Activated CD8-positive, alpha-beta memory T cell treated with anti-CD3 and anti-CD28 coated beads, Interleukin-2, amount 10 ng/mL, durations not matched to agents 7 days and 5 days (primary cell): ENCODE results near the gene SCAMP1. TPM values are rescaled to one million over a fixed set of nuclear protein-coding genes. Genes with fewer than 3 reads are reported as not detected.
A peak's percentile ranks its signal among the peaks of the same experiment; 100 is the strongest.

ENCODE experiments used
- ATAC-seq: fragments of 150-1000 bp; cut with Tn5 transposase; one replicate; pipeline ENCODE4 v1.10.0; 2021; ENCODE audit warnings: moderate library complexity
- CTCF ChIA-PET: fragments of 350-600 bp; sonication (Branson Sonifier 250); formaldehyde crosslinking; loops from one replicate; lab custom pipeline; 2021; ENCODE audit warnings: antibody characterized with exemption; lab: Charles Lee
- DNase-seq: peaks from one replicate; pipeline ENCODE4 v3.0.0-alpha.2; 2020
- H3K27ac Mint-ChIP-seq: one replicate; pipeline ENCODE4 v1.8.0; 2021; ENCODE audit warnings: mild to moderate bottlenecking, mixed read lengths
- H3K27me3 Mint-ChIP-seq: one replicate; pipeline ENCODE4 v1.8.0; 2021; ENCODE audit warnings: mixed read lengths
- H3K36me3 Mint-ChIP-seq: one replicate; pipeline ENCODE4 v1.8.0; 2021; ENCODE audit warnings: mild to moderate bottlenecking, mixed read lengths
- H3K4me1 Mint-ChIP-seq: one replicate; pipeline ENCODE4 v1.8.0; 2021; ENCODE audit warnings: mixed read lengths
- H3K4me3 Mint-ChIP-seq: one replicate; pipeline ENCODE4 v1.8.0; 2021; ENCODE audit warnings: mild to moderate bottlenecking, moderate library complexity, mixed read lengths
- H3K9me3 Mint-ChIP-seq: one replicate; pipeline ENCODE4 v1.8.0; 2022; ENCODE audit warnings: low read depth, mixed read lengths
- total RNA-seq, 2 experiments: library from RNA; stranded (reverse); gene quantifications; one replicate each; pipeline ENCODE4 v1.2.3, GENCODE V29; 2021

Gene SCAMP1
- total RNA-seq = 10 to 100 TPM; 15.1 to 17.4 TPM

GRCh38 chr5:78359831-78360673 is at the start of gene SCAMP1:
Gene SCAMP1 (plus strand): TSS chr5:78360617. CDS start chr5:78360672, 55 bp downstream.
- peak; percentile 93 for DNase-seq
- peaks cover 25% of the 10 kb centered on the region for H3K4me1 Mint-ChIP-seq
- H3K4me3 Mint-ChIP-seq = peak within 1 kb of the TSS; percentile 85
- H3K36me3 Mint-ChIP-seq = peaks cover 16% of the 10 kb centered on the region
- peak; percentile 94 for ATAC-seq
- H3K9me3 Mint-ChIP-seq = no peaks in the 10 kb centered on the region
- H3K27me3 Mint-ChIP-seq = no peaks in the 10 kb centered on the region
- peak within 1 kb of the TSS; percentile 97 for H3K27ac Mint-ChIP-seq
- CTCF ChIA-PET = interaction anchor here (1.0 to 2.2 kb wide), 3 partner anchors 17 to 116 kb away, joined by 3 to 23 read pairs (median 3); partner anchors contain the start of gene AP3B1

GRCh38 chr5:78317515-78317914 is 42.9 kb upstream of the SCAMP1 start:
- Mint-ChIP-seq H3K9me3 (no peaks in the 10 kb centered on the region), H3K36me3 (no peaks in the 10 kb centered on the region), H3K4me3 (no peak overlapping the region), H3K27ac (no peak overlapping the region), H3K4me1 (no peaks in the 10 kb centered on the region), H3K27me3 (peaks cover 30% of the 10 kb centered on the region)
- DNase-seq = no peak
- CTCF ChIA-PET = no interaction called here
- ATAC-seq = no peak

GRCh38 chr5:78318337-78318736 is 42.1 kb upstream of the SCAMP1 start:
- H3K27me3 Mint-ChIP-seq = peaks cover 25% of the 10 kb centered on the region
- CTCF ChIA-PET = no interaction called here
- H3K27ac Mint-ChIP-seq = no peak overlapping the region
- H3K36me3 Mint-ChIP-seq = no peaks in the 10 kb centered on the region
- no peak for ATAC-seq
- no peaks in the 10 kb centered on the region for H3K9me3 Mint-ChIP-seq
- H3K4me1 Mint-ChIP-seq = no peaks in the 10 kb centered on the region
- DNase-seq = no peak
- no peak overlapping the region for H3K4me3 Mint-ChIP-seq

GRCh38 chr5:78320401-78320800 is 40.0 kb upstream of the SCAMP1 start:
- Mint-ChIP-seq H3K36me3 (no peaks in the 10 kb centered on the region), H3K9me3 (no peaks in the 10 kb centered on the region), H3K27me3 (peaks cover 17% of the 10 kb centered on the region), H3K27ac (no peak overlapping the region), H3K4me1 (no peaks in the 10 kb centered on the region), H3K4me3 (no peak overlapping the region)
- no peak for DNase-seq
- CTCF ChIA-PET = interaction anchor here (0.6 to 1.7 kb wide), 3 partner anchors 10 to 645 kb away, joined by 3 to 4 read pairs (median 3); no protein-coding TSS in a partner anchor
- ATAC-seq = no peak

DNA sequence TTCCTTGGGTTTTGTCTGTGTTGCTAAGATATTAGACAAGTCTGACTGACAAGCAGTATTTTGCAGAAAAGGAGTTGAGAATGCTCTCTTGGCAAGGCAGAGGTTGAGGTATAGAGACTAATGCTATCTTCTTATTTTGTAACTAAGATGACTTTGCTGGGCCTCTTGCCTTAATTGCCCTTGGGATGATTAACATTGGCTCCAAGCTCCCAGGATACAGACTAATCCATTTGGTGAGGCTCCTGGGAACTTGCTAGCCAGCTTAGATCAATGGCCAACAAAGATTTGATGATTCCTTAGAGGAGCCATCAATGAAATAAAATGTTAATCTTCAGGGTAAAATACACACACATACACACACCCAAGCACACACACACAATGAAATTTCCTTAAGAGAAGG is 37.2 kb upstream of the SCAMP1 start:
- Mint-ChIP-seq H3K27ac (no peak overlapping the region), H3K4me3 (no peak overlapping the region), H3K36me3 (no peaks in the 10 kb centered on the region), H3K4me1 (no peaks in the 10 kb centered on the region), H3K9me3 (no peaks in the 10 kb centered on the region), H3K27me3 (peaks cover 27% of the 10 kb centered on the region)
- DNase-seq = no peak
- no peak for ATAC-seq
- CTCF ChIA-PET = no interaction called here

DNA sequence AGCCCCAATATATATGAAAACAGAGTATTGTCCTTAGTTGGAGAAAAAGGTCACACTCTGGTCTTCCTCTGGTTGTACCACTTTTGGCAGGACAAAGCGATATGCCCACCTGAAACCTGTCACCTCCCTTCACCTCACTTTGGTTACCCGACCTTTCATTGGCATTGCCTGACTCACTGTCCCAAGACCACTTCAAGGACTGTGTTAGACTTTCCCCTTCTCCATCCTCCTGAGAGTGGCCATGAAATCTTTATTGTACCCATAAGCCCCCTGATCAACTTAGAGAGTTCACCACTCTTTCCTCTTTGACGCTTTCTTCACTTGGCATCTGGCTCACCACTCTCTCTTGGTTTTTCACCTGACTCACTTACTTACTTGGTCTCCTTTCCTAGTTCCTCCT is 33.5 kb upstream of the SCAMP1 start:
- Mint-ChIP-seq H3K27ac (no peak overlapping the region), H3K9me3 (no peaks in the 10 kb centered on the region), H3K27me3 (peaks cover 36% of the 10 kb centered on the region)

DNA sequence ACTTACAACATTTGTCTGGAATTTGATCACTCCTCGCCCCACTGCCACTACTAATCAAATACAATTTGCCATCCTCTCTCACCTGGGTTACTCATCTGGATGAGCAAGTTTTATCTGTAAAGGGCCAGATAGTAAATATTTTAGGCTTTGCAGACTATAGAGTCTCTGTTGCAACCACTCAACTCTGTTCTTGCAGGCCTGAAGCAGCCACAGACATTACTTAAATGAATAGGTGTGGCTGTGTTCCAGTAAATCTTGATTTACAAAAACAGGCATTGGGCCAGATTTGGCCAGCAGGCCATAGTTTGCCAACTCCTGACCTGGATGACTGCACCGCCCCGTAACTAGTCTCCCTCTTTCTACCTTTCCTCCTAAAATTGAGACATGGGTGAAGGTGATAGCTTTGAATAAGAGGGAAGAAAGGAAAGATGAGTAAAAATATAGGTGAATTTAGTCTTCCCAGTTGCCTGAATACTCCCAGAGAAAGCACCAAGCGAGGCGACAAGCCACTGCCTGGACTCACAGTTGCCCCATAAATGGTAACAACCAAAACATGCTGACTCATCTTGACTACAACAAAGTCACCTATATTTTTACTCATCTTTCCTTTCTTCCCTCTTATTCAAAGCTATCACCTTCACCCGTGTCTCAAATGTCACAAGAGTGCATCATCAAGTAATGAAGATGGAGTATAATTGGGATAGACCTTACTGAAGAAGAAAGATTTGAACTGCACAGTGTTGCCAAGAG is 32.5 kb upstream of the SCAMP1 start:
- H3K27me3 Mint-ChIP-seq = peaks cover 37% of the 10 kb centered on the region

More for the DNA sequence above, 33.5 kb upstream of the SCAMP1 start:
- CTCF ChIA-PET = no interaction called here
- DNase-seq (no peak), ATAC-seq (no peak)
- Mint-ChIP-seq H3K36me3 (no peaks in the 10 kb centered on the region), H3K4me1 (peaks cover 3% of the 10 kb centered on the region), H3K4me3 (no peak overlapping the region)

GRCh38 chr5:78328585-78329173 is 31.7 kb upstream of the SCAMP1 start:
- no peaks in the 10 kb centered on the region for H3K9me3 Mint-ChIP-seq
- ATAC-seq (no peak), DNase-seq (no peak)
- no peak overlapping the region for H3K27ac Mint-ChIP-seq
- peaks cover 3% of the 10 kb centered on the region for H3K4me1 Mint-ChIP-seq
- H3K27me3 Mint-ChIP-seq = peaks cover 37% of the 10 kb centered on the region
- CTCF ChIA-PET = no interaction called here
- H3K4me3 Mint-ChIP-seq = no peak overlapping the region
- H3K36me3 Mint-ChIP-seq = no peaks in the 10 kb centered on the region

More for the DNA sequence above, 32.5 kb upstream of the SCAMP1 start:
- no peak overlapping the region for H3K27ac Mint-ChIP-seq
- ATAC-seq = no peak
- H3K4me1 Mint-ChIP-seq = peaks cover 3% of the 10 kb centered on the region
- no peak for DNase-seq
- no peaks in the 10 kb centered on the region for H3K9me3 Mint-ChIP-seq
- no peaks in the 10 kb centered on the region for H3K36me3 Mint-ChIP-seq
- CTCF ChIA-PET = no interaction called here
- H3K4me3 Mint-ChIP-seq = no peak overlapping the region

- Mint-ChIP-seq H3K27ac (no peak overlapping the region), H3K4me1 (peaks cover 3% of the 10 kb centered on the region), H3K9me3 (no peaks in the 10 kb centered on the region), H3K4me3 (no peak overlapping the region), H3K27me3 (peaks cover 43% of the 10 kb centered on the region), H3K36me3 (no peaks in the 10 kb centered on the region)
- DNase-seq (no peak), ATAC-seq (no peak)
- CTCF ChIA-PET = no interaction called here
Observed at GRCh38 chr5:78331523-78332080, 28.8 kb upstream of the SCAMP1 start.

DNA sequence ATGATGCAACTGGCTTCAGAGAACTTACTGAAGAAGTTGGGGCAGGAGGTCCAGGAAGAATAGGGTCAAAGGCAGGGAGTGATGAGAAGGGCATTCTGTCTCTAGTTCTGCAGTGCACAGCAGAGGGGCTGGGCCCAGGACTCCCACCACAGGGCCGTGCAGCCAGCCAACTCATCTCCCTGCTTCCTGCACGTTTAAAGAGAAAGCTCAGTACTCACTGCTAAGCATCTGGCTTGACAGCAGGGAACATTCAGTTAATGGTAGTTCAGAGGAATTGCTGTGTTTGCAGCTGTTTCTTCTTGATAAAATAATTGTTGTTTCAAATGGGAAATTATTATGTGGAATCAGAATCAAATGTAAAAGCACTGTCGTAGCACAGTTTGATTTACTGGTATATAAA is 25.6 kb upstream of the SCAMP1 start:
- H3K36me3 Mint-ChIP-seq = peaks cover 4% of the 10 kb centered on the region
- H3K4me3 Mint-ChIP-seq = no peak overlapping the region
- CTCF ChIA-PET = interaction anchor here (0.7 kb wide), 1 partner anchor 324 kb away, joined by 3 read pairs; no protein-coding TSS in a partner anchor

DNA sequence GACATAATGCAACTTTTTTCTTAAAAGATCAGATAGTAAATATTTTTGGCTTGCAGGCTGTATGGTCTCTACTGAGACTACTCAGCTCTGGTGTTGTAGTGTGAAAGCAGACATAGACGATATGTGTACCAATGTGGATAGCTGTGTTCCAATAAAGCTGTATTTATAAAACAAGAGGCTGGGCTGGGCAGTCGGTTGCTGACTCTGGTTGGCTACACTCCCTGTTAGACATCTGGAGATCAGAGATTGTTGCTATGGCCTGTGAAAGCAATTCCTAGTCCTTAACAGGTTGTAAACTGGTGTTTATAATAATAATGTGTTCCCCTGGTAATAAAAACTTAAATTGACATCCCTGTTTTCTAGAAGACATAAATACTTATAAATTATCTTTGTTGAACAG is 24.4 kb upstream of the SCAMP1 start:
- DNase-seq (no peak), ATAC-seq (no peak)
- H3K4me1 Mint-ChIP-seq = no peaks in the 10 kb centered on the region
- H3K9me3 Mint-ChIP-seq = peaks cover 8% of the 10 kb centered on the region
- CTCF ChIA-PET = no interaction called here
- H3K4me3 Mint-ChIP-seq = no peak overlapping the region
- H3K27ac Mint-ChIP-seq = no peak overlapping the region
- H3K27me3 Mint-ChIP-seq = peaks cover 25% of the 10 kb centered on the region
- H3K36me3 Mint-ChIP-seq = peaks cover 4% of the 10 kb centered on the region

More for the DNA sequence above, 25.6 kb upstream of the SCAMP1 start:
- H3K27ac Mint-ChIP-seq = no peak overlapping the region
- ATAC-seq (no peak), DNase-seq (no peak)
- no peaks in the 10 kb centered on the region for H3K4me1 Mint-ChIP-seq
- H3K27me3 Mint-ChIP-seq = peaks cover 28% of the 10 kb centered on the region
- H3K9me3 Mint-ChIP-seq = peaks cover 8% of the 10 kb centered on the region

- H3K9me3 Mint-ChIP-seq = peaks cover 8% of the 10 kb centered on the region
- CTCF ChIA-PET = interaction anchor here (0.7 kb wide), 1 partner anchor 12 kb away, joined by 3 read pairs; no protein-coding TSS in a partner anchor
- H3K27me3 Mint-ChIP-seq = peaks cover 20% of the 10 kb centered on the region
- H3K36me3 Mint-ChIP-seq = peaks cover 4% of the 10 kb centered on the region
- DNase-seq (no peak), ATAC-seq (no peak)
- no peak overlapping the region for H3K4me3 Mint-ChIP-seq
- H3K4me1 Mint-ChIP-seq = no peaks in the 10 kb centered on the region
- H3K27ac Mint-ChIP-seq = no peak overlapping the region
Observed at GRCh38 chr5:78336698-78337097, 23.7 kb upstream of the SCAMP1 start.
